GM18502 (cell line): ENCODE results near the gene GSTCD.

Experiments used
- ATAC-seq: cut with Tn5 transposase; IDR thresholded peaks from one replicate; pipeline ENCODE4 v1.9.1; 2021; ENCODE audit warnings: mild to moderate bottlenecking; ENCODE audit not compliant: unreplicated experiment, poor library complexity

The GSTCD gene

DNA sequence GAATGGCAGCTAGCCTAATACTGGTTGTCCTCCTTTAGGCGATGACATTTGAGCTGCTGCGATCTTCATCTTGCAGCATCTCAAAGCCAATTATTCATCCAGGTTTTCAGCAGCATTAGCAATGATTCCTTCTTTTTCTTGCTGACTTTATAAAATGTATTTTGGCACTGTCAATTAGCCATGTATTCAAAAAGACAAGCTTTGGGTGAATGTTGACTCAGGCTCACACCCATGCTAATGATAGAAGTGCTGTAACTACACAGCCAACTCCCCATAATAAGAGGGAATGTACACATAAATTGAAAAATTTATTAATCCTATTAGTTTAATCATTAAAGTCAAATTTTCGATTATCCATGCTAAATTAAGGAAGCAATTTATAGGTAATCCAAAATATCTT is 162.4 kb downstream of the GSTCD start:
- no peak for ATAC-seq

GRCh38 chr4:105871997-105872396 is 163.4 kb downstream of the GSTCD start:
- ATAC-seq = no peak

DNA sequence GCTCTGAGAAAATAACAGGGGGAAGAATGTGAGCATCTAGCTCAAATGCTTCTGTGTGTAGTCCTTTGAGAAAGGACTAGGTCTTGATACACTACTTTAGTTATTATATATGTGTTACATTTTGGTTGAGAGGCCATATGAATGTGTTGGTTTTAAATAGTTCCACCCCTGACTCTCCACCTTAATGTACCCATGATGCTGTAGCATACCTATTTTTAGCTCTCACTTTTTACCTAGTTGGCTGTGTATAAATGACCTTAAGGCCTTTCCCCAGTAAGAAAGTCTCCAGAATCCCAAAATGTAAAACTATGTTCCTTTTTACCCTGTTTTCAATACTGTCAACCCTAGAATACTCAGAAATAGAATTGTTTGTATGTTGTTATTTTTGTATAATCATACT is 166.6 kb downstream of the GSTCD start:
- ATAC-seq = no peak

GRCh38 chr4:105878668-105879067 is 170.1 kb downstream of the GSTCD start:
- no peak for ATAC-seq

DNA sequence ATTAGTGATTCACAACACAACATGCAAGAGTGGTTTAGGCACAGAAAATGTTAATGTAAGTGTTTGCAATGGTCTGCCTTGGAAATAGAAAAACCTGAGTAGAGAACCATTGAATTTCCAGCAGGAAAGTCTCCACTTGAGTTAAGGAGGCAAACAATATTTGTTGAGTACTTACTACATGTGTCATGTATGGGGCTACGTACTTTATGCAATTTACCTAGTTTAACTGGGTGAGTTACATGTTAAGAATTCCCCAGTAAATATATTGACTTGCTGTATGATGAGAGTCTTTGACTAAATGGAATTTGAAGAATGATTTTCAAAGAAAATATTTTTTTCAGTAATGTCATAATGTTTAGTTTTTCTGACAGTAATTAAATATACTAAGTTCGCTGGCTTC is 178.9 kb downstream of the GSTCD start:
- no peak for ATAC-seq

DNA sequence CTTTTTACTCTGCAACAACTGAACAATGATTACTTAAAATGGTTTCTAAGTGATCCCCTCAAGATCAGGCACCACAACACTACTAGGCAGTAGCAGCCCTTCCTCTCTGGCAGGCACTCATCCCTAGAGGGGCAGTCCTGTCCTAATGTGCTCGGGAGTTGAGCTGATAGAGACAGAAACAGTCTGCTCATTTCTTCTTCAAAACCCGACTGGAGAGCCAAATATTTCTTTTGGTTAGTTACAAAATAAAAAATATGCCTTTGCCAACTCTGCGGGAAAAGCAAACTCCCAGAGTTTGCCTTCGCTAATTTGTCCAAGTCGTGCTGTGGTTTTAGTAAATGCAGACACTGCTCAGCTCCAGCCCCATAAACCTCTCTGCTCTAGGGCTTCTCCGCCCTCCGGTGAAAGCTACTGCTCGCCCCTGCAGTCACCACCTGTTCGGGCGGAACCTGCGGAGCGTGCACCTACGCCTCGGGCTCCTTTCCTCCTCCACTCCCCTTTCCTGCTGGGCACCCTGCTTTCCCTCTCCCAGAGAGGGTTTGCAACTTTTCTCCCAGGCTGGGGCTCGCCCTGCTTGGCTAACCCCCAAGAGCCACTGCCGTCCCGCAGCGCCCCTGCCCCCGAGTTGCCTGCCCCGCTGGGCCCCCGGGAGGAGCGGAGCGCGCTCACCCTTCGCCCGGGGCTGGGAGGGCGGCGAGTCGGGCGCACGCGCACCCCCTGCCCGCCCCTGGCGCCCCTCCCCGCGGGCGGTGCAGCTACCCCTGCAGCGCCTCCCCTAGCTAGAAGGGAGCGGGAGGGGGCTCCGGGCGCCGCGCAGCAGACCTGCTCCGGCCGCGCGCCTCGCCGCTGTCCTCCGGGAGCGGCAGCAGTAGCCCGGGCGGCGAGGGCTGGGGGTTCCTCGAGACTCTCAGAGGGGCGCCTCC is 186.3 kb downstream of the GSTCD start, which contains the start of gene NPNT:
Gene NPNT, plus strand, starts transcription at position 812 of the 923 bp plus-strand sequence. CDS start 182 bp downstream, outside the sequence.
- peak; percentile 42 for ATAC-seq

DNA sequence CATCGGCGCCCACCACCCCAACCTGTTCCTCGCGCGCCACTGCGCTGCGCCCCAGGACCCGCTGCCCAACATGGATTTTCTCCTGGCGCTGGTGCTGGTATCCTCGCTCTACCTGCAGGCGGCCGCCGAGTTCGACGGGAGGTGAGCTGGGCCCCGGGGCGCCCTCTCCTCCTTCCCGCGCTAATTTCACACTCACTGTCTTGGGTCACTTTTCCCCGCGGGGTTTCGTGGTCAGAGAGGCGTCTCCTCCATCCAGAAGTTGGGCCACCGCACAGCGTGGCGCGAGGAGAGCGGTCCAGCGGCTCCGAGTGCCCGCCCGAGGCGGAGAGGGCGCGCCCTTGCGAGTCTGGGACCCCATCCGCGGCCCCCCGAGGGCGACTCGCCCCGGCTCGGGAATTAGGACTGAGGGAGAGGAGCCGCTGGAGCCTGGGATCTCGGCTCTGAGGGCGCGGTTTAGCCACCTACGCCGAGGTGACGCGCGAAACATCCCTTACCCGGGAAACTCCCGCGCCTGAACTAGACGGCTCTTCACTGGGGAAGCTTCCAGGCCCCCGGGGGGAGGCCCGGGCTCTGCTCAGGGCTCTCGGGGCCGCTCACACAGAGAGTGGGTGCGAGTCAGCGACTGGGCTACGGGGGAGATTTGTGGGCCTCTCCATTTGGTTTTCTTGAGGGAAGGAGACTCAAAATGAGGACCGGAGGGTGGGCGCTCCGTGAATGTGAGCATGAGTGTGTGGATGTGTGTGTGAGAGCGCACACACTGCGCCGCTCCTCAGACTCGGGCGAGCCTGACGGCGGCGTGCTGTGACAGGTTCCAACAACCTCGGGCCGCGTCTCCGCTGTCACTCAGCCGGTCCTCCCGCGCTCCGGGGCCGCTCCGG is 187.2 kb downstream of the GSTCD start:
- peak; percentile 54 for ATAC-seq

- peak; percentile 22 for ATAC-seq
Measured at GRCh38 chr4:105896461-105896942, 187.9 kb downstream of the GSTCD start.
